DMS79 (cell line): Measurements from ENCODE around the gene FIGN.

ENCODE experiments used
- DNase-seq: peaks from one replicate; lab custom pipeline; 2025; lab: John Stamatoyannopoulos, UW

FIGN gene

DNA sequence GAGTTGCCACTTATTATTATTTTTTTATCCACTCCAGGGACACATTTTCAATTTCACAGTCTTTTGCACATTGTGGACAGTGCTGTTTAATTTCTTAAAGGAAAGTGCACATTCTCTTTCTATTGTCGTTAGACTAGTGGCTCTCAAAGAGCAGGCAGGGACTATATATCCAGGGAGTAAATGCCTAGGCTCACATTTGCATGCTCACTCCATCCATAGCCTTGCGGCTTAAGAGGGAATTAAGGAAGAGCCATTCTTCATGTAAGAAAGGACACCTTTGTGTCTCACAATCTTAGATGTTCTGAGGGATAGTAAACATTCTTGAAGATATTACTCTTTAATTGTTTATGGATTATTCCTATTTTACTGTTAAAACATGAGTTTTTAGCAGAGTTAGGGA is 70.8 kb downstream of the FIGN start:
- no peak for DNase-seq

DNA sequence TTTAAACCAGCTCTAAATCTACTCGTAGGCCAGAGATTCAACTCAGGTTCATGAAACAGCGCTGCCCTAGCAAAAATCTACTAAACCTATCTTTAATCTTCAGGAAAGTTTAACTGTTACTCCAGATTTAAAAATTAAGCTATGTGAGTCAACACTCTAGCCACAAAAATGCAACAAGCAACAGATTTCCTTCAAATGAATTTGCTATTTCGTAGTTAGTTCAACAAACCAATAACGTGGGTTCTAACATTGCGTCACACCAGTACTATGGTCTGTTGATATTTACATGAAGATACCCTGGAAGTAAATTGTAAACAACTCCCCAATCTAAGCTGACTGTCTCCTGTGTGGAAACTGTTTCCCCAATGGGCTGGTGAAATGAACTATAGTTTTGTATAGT is 71.2 kb downstream of the FIGN start:
- no peak for DNase-seq

GRCh38 chr2:163662141-163662780 is 73.5 kb downstream of the FIGN start:
- no peak for DNase-seq

DNA sequence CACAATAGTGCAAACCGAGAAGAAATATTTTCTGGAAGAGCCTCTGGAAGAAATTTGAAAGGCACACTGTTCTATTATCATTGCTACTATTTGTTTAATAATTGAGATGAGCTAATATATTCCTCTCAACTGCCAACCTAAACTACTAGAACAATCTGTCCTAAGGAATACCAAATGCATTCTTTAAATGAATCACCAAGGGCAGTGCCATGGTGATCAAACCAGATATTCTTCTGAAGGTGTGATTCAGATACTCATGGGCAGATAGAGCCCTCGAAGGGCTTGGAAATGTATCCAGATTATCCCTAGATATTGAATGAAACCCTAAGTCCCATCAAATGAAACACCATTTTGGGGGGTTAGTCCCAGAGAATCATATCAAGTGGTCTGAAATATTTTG is 76.6 kb downstream of the FIGN start:
- DNase-seq = no peak

- DNase-seq = no peak
These were observed 77.3 kb downstream of the FIGN start for GRCh38 chr2:163658556-163658955.

DNA sequence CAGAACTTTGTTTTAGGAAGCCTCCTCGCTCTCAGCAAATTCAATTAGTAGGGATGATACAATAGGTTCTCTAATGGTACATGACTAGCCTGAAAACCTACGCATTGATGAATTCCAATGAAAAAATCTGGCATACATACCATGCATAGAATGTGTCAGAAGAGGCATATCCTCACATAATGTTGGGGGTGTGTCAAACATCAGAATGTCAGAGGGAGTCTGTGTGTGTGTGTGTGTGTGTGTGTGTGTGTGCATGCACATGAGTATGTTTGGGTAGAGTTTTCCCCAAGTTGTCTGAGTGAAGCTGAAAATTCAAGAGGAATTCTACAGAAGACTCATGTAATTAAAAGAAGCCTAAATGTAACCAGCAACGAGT is 78.5 kb downstream of the FIGN start:
- no peak for DNase-seq

DNA sequence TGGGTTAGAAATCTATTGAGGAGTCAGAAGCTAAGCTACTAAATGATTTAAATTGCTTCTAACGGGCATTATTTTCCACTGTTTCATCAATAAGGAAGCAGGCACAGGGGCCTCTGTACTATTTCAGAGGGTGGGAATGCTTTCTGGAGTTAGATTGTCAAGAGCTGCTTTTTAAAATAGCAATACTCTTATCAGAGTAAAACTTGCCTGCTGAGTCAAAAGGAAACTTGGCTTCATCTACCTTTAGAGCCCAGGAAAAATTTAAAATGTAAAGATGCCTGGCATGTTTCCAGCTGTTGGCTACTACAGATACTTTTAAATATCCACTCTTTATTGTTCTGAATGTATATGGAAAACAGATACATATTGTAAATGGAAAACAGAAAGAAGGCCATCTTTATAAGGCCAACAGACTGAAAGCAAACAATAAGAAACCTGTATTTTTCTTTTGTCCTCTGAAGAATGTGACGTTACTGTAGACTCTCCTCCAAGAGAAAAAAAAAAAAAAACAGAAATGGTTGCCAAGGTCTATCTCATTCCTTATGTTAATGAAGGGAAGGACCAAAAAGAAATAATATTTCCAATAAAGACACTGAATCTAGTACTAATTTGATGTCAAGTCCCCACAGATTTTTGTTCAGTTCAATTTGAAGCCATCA is 79.1 kb downstream of the FIGN start:
- no peak for DNase-seq

GRCh38 chr2:163655667-163656066 is 80.1 kb downstream of the FIGN start:
- DNase-seq = no peak

GRCh38 chr2:163652751-163653150 is 83.1 kb downstream of the FIGN start:
- DNase-seq = no peak

GRCh38 chr2:163649080-163649479 is 86.7 kb downstream of the FIGN start:
- no peak for DNase-seq

DNA sequence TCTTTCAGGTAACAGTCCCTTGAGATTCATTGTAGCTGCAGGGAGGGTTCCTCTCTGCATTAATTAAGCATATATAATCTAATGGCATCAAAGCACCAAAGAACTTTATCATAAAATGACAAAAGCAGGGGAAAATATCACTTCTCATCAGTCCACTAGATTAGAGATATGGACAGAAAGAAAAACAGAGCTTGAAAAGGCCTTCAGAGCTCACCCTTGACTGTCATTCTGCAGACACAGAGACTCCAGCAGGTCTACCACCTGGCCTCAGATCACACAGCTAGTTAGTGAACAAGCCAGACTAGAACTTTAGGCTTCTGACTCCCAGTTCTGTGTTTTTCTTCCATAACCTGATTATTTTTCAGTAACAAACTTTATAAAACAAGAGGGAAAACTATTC is 88.5 kb downstream of the FIGN start:
- DNase-seq = no peak

DNA sequence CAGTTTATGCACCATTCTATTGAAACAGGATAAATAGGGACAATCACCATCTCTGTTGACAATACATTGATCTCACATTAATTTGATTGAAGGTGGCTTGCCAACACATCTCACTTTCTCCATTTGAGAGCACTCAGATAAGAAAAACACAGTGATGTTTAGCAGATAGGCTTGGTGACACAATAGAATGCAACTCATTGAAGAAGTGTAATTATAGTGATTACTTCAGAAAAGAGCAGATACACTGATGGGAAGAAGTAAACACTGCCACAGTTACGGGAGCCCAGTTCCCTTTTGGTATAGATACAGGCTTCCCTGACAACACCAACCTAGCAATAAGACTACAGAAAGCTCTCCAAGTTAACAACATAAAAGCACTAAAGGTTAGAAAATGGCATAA is 89.1 kb downstream of the FIGN start:
- DNase-seq = no peak

- no peak for DNase-seq
These were observed 91.6 kb downstream of the FIGN start for GRCh38 chr2:163644238-163644637.

- DNase-seq = no peak
These were observed 93.8 kb downstream of the FIGN start for GRCh38 chr2:163641986-163642385.

DNA sequence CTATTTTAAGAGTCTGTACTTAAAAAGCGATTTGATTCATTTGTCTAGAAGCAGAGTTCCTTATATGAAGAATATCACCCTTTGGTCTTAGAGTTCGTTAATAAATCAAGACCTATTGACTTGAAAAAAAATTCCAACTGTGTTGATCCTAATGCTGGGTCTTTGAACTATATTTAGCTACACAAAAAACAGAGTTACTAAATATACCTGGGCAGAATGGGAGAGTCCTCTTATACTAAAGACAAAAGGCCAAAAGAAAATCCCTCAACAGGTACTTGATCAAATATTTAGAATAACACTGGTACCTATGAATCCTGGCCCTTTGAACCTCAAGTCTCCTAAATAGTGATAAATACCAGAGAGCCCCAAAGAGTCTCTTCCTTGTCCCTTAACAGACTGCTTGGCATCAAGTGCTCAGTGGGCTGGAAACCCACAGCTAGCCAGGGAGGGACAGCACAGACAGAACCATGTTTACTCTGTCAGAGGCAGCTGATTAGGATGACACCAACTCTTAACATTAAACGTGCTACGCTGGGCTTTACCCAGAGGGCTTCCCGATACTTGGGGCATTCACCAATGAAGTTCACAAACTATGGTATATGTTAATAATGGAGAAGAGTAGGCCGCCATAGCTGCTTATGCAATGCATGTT is 95.1 kb downstream of the FIGN start:
- no peak for DNase-seq

DNA sequence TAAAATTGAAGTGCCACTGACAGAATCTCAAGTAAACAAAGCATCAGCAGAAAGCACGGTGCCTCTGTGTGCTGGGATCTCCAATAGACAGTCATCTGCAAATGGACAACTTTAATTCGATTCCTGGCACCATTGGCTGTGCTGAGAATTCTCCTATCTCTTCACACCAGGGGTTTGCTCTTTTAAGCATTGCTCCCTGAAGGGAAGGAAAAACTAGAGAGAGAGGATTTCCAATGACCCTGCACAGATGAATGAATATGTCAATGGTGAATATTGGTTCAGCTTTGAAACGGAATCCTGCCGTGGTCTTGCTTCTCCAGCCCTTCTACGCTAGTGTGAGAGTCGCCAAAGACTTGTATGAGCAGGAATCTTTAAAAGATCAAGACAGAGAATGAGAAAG is 97.9 kb downstream of the FIGN start:
- no peak for DNase-seq

DNA sequence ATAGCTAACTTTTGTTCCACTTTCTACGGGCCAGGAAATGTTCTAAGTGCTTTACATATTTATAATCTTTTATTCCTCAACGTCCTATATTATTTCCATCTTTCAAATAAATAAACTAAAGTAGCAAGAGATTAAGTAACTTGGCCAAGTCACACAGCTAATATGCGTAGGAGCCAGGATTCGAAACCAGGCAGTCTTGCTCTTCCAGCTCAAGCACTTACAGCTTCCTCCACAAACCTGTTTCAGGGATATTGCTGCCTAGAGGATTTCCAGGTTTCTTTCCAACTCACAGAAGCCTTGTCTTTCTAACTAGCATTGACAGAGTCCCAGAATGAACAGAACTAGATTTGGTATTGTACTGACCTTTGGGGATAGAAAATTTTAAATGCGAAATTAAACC is 102.5 kb downstream of the FIGN start:
- DNase-seq = no peak

DNA sequence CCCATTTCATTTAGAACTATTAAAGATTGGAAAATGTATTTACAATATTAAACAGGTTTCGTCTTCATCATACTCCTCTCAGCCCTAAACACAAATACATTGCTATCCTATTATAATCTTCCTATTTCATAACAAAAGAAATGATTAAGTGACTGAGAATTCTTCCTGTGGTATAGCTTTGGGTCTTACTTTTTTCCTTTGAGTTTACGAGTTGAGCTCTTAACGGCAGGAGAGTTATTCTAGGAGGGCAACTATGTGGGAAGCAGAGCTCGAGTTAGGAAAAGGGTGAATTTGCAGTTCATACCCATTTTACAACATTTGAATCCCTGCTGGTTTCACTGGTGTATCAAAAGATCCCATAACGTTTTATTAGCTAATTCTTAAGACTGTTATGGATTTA is 105.0 kb downstream of the FIGN start:
- DNase-seq = no peak

DNA sequence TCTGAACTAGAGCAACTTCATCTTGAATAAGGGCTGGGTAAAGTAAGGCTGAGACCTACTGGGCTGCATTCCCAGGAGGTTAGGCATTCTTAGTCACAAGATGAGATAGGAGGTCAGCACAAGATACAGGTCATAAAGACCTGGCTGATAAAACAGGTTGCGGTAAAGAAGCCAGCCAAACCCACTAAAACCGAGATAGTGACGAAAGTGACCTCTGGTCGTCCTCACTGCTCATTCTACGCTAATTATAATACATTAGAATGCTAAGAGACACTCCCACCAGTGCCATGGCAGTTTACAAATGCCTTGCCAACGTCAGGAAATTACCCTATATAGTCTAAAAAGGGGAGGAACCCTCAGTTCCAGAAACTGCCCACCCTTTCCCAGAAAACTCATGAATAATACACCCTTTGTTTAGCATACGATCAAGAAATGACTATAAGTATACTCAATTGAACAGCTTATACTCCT is 109.1 kb downstream of the FIGN start:
- no peak for DNase-seq

DNA sequence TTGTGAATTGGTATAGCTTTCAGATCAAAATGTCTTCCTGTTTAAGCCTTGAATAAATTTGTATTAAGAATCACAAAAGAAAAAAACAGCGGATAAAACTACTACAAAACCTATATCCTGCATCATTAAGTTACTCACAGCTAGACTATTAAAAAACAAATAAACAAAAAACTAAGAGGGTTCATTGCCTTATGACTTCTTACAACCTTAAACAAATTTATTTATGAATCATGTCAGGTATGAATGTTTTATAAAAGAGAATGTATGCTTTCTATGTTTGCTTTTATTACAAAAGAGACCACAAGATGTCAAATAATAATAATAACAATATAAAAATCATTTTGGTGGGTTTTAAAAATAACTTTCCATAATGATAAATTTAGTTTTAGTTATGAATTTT is 109.6 kb downstream of the FIGN start:
- no peak for DNase-seq

- DNase-seq = no peak
These were observed 110.2 kb downstream of the FIGN start for GRCh38 chr2:163625632-163626031.

DNA sequence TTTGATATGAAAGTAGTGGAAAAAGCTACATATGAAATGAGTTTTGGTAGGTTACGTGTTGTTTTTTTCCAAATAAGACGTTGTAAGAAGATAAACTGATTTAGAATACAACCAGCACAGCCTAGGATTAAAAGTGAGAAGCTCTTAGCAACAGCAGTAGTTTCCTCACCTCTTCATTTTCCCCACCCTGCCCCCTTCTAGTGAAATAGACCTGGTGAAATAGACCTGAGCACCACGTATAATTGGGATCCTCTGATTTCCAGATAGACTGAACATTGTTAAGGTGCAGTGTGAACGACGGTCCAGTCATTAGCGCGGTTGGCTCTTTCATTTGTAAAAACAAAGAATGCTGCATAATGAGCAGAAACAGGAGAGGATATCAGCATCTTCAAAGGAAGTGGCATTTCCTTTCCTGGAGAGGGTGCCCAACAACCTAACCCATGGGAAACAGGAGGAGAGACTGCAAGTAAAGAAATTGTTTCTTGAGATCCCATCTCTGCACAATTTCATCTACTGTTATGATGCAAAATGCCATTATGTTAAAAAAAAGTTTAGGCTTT is 114.3 kb downstream of the FIGN start:
- DNase-seq = no peak

- DNase-seq = no peak
These were observed 118.3 kb downstream of the FIGN start for GRCh38 chr2:163617517-163617916.
